Embryonic facial prominence (tissue), 1 donor: Measurements from ENCODE around the gene TRAK1.

Experiments
- DNase-seq: peaks from one replicate; pipeline ENCODE4 v3.0.0-alpha.2; 2016; ENCODE audit errors: extremely low spot score

Gene TRAK1

GRCh38 chr3:42068303-42069088 lies 22.7 kb upstream of the TRAK1 start:
- DNase-seq: no peak

DNA sequence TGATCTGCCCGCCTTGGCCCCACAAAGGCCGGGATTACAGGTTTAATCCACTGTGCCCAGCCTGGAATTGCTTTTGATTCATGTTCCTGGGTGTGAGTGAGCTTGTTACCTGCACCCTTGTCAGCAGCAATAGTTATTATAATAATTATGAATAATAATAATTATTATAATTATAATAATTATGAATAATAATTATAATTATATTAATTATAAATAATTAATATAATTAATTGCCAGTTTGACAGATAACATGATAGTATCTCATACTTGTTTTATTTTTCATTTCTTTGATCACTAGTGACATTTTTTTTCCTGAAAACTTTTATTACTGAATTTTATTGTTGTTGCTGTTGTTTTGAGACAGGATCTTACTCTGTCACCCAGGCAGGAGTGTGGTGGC lies 21.1 kb upstream of the TRAK1 start:
- no peak for DNase-seq

DNA sequence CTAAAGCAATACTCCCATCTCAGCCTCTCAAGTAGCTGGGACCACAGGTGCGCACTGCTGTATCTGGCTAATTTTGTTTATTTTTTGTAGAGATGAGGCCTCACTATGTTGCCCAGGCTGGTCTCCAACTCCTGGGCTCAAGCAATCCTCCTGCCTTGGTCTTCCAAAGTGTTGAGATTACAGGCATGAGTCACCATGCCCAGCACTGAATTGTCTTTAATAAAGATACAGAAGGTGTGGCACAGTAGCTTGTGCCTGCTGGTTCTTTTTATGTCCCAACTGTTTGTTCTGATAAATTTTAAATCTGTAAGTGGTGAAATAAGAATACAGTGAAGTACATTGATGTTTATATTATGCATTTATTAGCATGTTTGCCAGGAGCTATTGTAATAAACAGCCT lies 20.6 kb upstream of the TRAK1 start:
- DNase-seq: no peak

GRCh38 chr3:42071904-42072812 lies 19.0 kb upstream of the TRAK1 start:
- DNase-seq: peak; percentile 59

GRCh38 chr3:42072831-42073301 lies 18.3 kb upstream of the TRAK1 start:
- no peak for DNase-seq

DNA sequence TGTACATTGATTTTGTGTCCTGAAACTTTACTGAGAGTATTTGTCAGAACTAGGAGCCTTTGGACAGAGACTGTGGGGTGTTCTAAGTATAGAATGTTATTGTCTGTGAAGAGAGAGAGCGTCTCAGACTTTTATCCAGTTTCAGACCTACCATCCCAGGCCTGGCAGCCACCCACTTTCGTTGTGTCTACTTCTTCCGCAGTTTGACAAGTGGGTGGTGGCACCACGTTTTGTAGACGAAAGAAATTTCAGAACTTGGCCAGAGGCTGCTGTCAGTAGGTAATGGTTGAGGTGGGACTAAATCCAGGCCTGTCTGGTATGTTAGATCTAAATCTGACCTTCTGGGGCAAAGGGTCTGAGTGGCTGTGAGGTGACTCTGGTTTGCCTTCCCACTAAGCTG lies 13.4 kb upstream of the TRAK1 start:
- no peak for DNase-seq

DNA sequence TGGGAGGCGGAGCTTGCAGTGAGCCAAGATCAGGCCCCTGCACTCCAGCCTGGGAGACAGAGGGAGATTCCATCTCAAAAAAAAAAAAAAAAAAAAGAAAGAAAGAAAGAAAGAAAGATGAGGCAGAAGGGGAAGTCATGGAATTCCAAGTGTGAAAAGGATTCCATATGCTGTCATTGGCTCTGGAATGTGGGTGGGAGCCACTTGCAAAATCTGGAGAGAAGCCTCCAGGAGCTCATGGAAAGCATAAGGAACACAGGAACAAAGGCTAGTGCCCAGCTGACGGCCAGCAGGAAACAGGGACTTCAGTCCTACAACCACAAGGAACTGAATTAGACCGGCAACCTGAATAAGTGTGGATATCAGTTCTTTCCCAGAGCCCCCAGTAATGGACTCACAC lies 12.5 kb upstream of the TRAK1 start:
- DNase-seq: no peak

DNA sequence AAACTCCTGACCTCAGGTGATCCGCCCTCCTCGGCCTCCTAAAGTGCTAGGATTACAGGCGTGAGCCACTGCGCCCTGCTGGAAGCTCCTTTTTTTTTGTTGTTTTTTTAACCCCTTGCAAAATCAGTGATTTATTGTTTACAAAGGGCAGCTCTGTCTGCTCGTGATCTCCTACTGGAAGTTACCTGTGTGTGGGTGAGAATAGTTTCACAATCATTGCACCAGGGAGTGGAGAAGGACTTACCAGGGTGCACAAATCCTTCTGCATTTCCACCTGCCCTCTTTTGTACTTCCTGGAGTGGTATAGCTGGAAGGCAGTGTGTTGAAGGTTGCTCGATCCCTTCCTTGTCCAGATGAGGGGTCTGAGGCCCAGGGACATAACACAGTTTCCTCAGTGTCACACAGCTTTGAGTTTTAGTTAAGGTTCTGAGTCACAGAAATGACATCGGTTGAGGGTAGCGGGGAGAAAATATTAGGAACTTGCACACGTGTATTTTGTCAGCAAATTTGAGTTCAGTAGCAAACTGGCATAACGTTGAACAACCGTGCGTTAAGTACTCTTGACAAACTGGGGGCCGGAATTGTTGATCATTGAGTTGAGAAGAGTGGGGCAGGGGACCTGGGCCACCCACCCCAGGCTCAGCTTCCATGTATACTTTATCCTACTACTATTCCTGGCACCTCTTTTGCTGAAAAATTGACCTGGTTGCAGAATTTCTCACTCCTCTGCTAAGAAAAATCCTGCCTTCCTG lies 11.3 kb upstream of the TRAK1 start:
- no peak for DNase-seq

DNA sequence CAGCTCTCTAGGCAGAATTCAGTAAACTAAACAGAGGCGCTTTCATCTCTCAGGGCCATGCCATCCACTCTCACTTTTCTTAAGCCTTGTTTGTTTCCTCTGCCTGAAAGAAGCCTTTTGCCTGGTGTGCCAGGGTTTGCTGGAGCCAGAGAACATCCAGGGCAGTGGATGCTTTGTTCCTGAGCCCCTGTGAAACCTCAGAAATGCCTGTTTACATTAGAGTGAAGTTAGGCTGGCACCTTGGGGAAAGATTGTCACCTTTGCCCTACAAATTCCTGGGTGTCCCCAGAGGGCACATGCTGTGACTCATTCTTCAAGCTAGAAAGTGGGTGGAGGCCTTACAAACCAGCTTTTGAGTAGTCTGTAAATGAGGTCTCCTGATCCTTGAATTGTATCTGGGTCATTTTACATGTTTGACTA lies 10.7 kb upstream of the TRAK1 start:
- DNase-seq: no peak

DNA sequence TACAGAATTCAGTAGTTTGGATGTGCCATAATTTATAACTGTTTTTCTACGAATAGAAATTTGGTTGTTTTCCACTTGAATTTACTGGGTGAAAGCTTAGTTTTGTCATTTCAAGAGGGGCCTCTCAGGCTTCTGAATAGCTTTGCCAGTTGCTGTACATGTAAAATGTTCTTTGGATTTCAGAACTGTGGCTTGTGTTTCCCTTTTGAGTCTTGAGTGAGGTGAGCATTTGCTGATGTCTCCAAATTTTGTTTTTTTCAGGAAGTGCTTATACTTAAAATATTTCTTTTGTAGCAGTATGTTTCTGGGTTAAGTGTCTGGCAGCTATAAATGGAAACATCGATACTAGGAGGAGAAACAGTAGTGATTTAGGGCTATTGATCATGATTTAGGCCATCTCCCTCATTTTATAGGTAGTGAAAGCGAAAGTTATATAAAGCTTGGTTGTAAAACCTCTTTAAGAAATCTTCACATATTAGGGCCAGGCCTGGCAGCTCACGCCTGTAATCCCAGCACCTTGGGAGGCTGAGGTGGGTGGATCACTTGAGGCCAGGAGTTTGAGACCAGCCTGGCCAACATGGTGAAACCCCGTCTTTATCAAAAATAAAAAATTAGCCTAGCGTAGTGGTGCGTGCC lies 9.2 kb upstream of the TRAK1 start:
- DNase-seq: no peak

GRCh38 chr3:42084586-42084985 lies 6.6 kb upstream of the TRAK1 start:
- DNase-seq: no peak

GRCh38 chr3:42085641-42086376 lies 5.3 kb upstream of the TRAK1 start:
- no peak for DNase-seq

GRCh38 chr3:42088803-42089530 lies 2.2 kb upstream of the TRAK1 start:
- no peak for DNase-seq

- DNase-seq: no peak
Measured at GRCh38 chr3:42092006-42092405, 849 bp downstream of the TRAK1 start.

GRCh38 chr3:42094128-42094527 lies 3.0 kb downstream of the TRAK1 start:
- no peak for DNase-seq

DNA sequence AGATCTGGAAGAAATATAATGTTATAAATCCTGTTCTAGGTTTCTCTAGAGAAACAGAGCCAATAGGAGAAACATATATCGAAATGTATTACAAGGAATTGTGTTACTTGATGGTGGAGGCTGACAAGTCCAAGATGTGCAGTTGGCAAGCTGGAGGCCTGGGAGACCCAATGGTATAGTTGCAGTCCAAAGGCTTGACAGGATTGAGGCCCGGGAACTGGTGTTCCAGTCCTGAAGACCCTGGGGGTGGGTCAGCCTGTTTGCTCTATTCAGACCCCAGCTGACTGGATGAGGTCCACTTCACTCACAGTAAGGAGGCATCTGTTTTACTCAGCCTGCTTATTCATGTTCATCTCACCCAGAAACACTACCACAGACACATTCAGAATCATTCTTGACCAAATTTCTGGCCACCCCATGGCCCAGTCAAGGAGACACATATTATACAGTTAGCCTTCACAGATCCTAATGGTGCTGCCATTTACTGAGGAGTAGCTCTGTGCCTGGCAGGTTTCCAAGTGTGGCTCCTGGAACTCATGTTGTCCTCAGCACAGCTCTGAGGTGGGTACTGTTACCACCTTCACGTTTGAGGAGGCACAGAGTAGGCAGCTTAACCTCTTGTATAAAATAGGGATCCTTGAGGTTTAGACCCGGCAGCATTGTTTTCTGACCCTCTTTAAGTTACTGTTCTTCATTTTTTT lies 3.7 kb downstream of the TRAK1 start:
- DNase-seq: no peak

GRCh38 chr3:42095540-42095939 lies 4.4 kb downstream of the TRAK1 start:
- DNase-seq: no peak

- no peak for DNase-seq
Measured at GRCh38 chr3:42096796-42097565, 5.8 kb downstream of the TRAK1 start.

GRCh38 chr3:42097566-42097946 lies 6.4 kb downstream of the TRAK1 start:
- DNase-seq: no peak
